ENCODE results near the gene MYF5. TPM values are rescaled to one million over a fixed set of nuclear protein-coding genes. Genes with fewer than 3 reads are reported as not detected.
"Not testable (repeated sequence)": the region's sequence is repeated elsewhere in the genome, so short reads cannot be mapped to it uniquely, and the experiment has no call there.

MYF5 gene
- polyA plus RNA-seq (2013, experiment 1 of 4) = not detected
- 0.16 TPM for polyA plus RNA-seq (2013, experiment 2 of 4)
- polyA plus RNA-seq (2013, experiment 3 of 4) = not detected
- polyA plus RNA-seq (2013, experiment 4 of 4) = not detected

GRCh38 chr12:80716696-80717469, at the start of gene MYF5:
MYF5 (plus strand) TSS chr12:80716912; CDS start chr12:80717064, 152 bp downstream.
- H3K27me3 ChIP-seq (ENCODE audit: control insufficient read depth, insufficient read depth, low read length, poor library complexity, severe bottlenecking) = peaks cover 19% of the 10 kb centered on the region
- 95 to 96% methylated on average over 45 of the region's 45 CpGs for WGBS, 2 experiments

GRCh38 chr12:80670214-80670613, 46.5 kb upstream of the MYF5 start:
- Histone ChIP-seq H3K27ac (ENCODE audit: insufficient read depth, low read depth, low read length, poor library complexity, severe bottlenecking) (no peak overlapping the region), H3K36me3 (ENCODE audit: control insufficient read depth, insufficient read depth, low read length) (no peaks in the 10 kb centered on the region), H3K27me3 (ENCODE audit: control insufficient read depth, insufficient read depth, low read length, poor library complexity, severe bottlenecking) (no peaks in the 10 kb centered on the region), H3K4me3 (ENCODE audit: insufficient read depth, low read depth, low read length) (no peak overlapping the region), H3K9me3 (ENCODE audit: control insufficient read depth, low read length) (no peaks in the 10 kb centered on the region), H3K4me1 (ENCODE audit: control insufficient read depth, insufficient read depth, low read length) (no peaks in the 10 kb centered on the region)
- 78 to 86% methylated on average over 4 to 5 of the region's 5 CpGs for WGBS, 2 experiments

More at GRCh38 chr12:80716696-80717469, at the start of gene MYF5:
- H3K4me1 ChIP-seq (ENCODE audit: control insufficient read depth, insufficient read depth, low read length) = peaks cover 15% of the 10 kb centered on the region
- no peaks in the 10 kb centered on the region for H3K9me3 ChIP-seq (ENCODE audit: control insufficient read depth, low read length)
- H3K27ac ChIP-seq (ENCODE audit: insufficient read depth, low read depth, low read length, poor library complexity, severe bottlenecking) = no peak within 1 kb of the TSS
- H3K4me3 ChIP-seq (ENCODE audit: insufficient read depth, low read depth, low read length) = no peak within 1 kb of the TSS
- no peaks in the 10 kb centered on the region for H3K36me3 ChIP-seq (ENCODE audit: control insufficient read depth, insufficient read depth, low read length)

- H3K27me3 ChIP-seq (ENCODE audit: control insufficient read depth, insufficient read depth, low read length, poor library complexity, severe bottlenecking); H3K9me3 ChIP-seq (ENCODE audit: control insufficient read depth, low read length); H3K27ac ChIP-seq (ENCODE audit: insufficient read depth, low read depth, low read length, poor library complexity, severe bottlenecking); H3K4me3 ChIP-seq (ENCODE audit: insufficient read depth, low read depth, low read length); H3K4me1 ChIP-seq (ENCODE audit: control insufficient read depth, insufficient read depth, low read length); H3K36me3 ChIP-seq (ENCODE audit: control insufficient read depth, insufficient read depth, low read length): not testable (repeated sequence)
- 86 to 93% methylated on average over 13 of the region's 13 CpGs for WGBS, 2 experiments
Measured at GRCh38 chr12:80676042-80676636, 40.6 kb upstream of the MYF5 start.

DNA sequence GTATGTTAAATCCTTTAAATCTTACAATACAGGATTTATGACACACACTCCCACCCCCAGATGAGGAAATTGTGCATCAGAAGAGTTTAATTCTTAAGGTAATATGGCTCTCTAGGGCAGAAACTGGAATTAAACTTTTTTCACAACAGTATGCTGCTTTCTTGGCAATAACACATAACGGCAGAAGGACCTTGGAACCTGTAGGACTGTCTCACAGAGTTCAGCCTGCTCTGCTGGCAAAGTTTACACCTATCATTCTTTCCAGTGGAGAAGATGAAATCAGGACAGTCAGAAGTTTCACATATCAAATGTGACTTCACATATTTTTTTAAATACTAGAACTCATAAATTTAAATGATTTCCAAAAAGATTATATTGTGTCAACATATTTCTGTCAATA, 39.9 kb upstream of the MYF5 start:
- WGBS, 2 experiments = 95 to 100% methylated on average over 1 of the region's 1 CpG
- H3K27me3 ChIP-seq (ENCODE audit: control insufficient read depth, insufficient read depth, low read length, poor library complexity, severe bottlenecking) = no peaks in the 10 kb centered on the region
- H3K4me1 ChIP-seq (ENCODE audit: control insufficient read depth, insufficient read depth, low read length) = no peaks in the 10 kb centered on the region

GRCh38 chr12:80677994-80678393, 38.7 kb upstream of the MYF5 start:
- no peak overlapping the region for H3K27ac ChIP-seq (ENCODE audit: insufficient read depth, low read depth, low read length, poor library complexity, severe bottlenecking)
- WGBS, 2 experiments = no CpG with 5 or more reads among the region's 1 CpG

More for the DNA sequence above, 39.9 kb upstream of the MYF5 start:
- H3K9me3 ChIP-seq (ENCODE audit: control insufficient read depth, low read length) = no peaks in the 10 kb centered on the region
- H3K27ac ChIP-seq (ENCODE audit: insufficient read depth, low read depth, low read length, poor library complexity, severe bottlenecking) = no peak overlapping the region
- H3K36me3 ChIP-seq (ENCODE audit: control insufficient read depth, insufficient read depth, low read length) = no peaks in the 10 kb centered on the region
- no peak overlapping the region for H3K4me3 ChIP-seq (ENCODE audit: insufficient read depth, low read depth, low read length)

DNA sequence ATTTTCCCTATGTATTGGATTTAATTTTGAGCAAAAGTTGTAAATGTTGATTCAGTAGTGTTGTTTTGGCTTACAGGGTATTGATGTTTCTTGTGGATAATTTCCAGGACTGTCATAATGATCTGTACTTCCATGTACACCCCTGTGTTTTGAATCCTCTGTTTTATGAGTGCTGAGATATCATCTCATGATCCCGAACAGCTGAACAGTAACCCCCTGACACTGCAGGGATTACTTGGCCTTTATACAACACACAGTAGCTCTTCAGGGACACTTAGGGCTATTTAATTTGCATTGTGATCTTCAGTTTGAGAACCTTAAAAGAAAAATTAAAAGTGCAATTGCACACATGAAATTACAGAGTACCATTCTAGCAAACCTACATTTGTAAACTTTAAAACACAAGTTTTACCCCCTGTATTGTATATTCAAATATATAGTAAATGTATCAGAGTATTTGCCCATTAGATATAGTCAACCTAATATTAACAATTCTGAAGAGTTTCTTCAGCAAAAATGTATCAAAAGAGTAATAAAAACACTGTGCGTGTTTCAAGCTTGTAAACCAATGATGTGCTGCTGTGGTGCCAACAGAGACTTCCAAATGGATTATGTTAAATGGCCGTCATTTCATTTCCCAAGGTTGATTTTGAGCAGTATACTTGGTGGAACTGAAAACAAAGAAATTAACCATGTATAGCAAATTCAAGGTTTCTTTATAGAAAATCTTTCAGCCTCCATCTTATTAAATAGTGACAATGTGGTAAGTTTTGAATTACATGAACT, 37.2 kb upstream of the MYF5 start:
- H3K9me3 ChIP-seq (ENCODE audit: control insufficient read depth, low read length) = no peaks in the 10 kb centered on the region
- H3K27ac ChIP-seq (ENCODE audit: insufficient read depth, low read depth, low read length, poor library complexity, severe bottlenecking) = no peak overlapping the region
- H3K4me3 ChIP-seq (ENCODE audit: insufficient read depth, low read depth, low read length) = no peak overlapping the region
- no peaks in the 10 kb centered on the region for H3K27me3 ChIP-seq (ENCODE audit: control insufficient read depth, insufficient read depth, low read length, poor library complexity, severe bottlenecking)
- H3K4me1 ChIP-seq (ENCODE audit: control insufficient read depth, insufficient read depth, low read length) = no peaks in the 10 kb centered on the region
- 89 to 94% methylated on average over 2 to 3 of the region's 3 CpGs for WGBS, 2 experiments
- H3K36me3 ChIP-seq (ENCODE audit: control insufficient read depth, insufficient read depth, low read length) = no peaks in the 10 kb centered on the region

More at GRCh38 chr12:80677994-80678393, 38.7 kb upstream of the MYF5 start:
- Histone ChIP-seq H3K9me3 (ENCODE audit: control insufficient read depth, low read length) (no peaks in the 10 kb centered on the region), H3K36me3 (ENCODE audit: control insufficient read depth, insufficient read depth, low read length) (no peaks in the 10 kb centered on the region), H3K27me3 (ENCODE audit: control insufficient read depth, insufficient read depth, low read length, poor library complexity, severe bottlenecking) (no peaks in the 10 kb centered on the region), H3K4me1 (ENCODE audit: control insufficient read depth, insufficient read depth, low read length) (no peaks in the 10 kb centered on the region), H3K4me3 (ENCODE audit: insufficient read depth, low read depth, low read length) (no peak overlapping the region)

GRCh38 chr12:80681287-80681686, 35.4 kb upstream of the MYF5 start:
- 95 to 100% methylated on average over 1 of the region's 2 CpGs for WGBS, 2 experiments
- no peaks in the 10 kb centered on the region for H3K9me3 ChIP-seq (ENCODE audit: control insufficient read depth, low read length)
- no peaks in the 10 kb centered on the region for H3K36me3 ChIP-seq (ENCODE audit: control insufficient read depth, insufficient read depth, low read length)
- H3K4me3 ChIP-seq (ENCODE audit: insufficient read depth, low read depth, low read length) = no peak overlapping the region
- H3K27ac ChIP-seq (ENCODE audit: insufficient read depth, low read depth, low read length, poor library complexity, severe bottlenecking) = no peak overlapping the region
- H3K4me1 ChIP-seq (ENCODE audit: control insufficient read depth, insufficient read depth, low read length) = no peaks in the 10 kb centered on the region
- H3K27me3 ChIP-seq (ENCODE audit: control insufficient read depth, insufficient read depth, low read length, poor library complexity, severe bottlenecking) = no peaks in the 10 kb centered on the region

GRCh38 chr12:80681786-80682185, 34.9 kb upstream of the MYF5 start:
- Histone ChIP-seq H3K4me3 (ENCODE audit: insufficient read depth, low read depth, low read length) (no peak overlapping the region), H3K36me3 (ENCODE audit: control insufficient read depth, insufficient read depth, low read length) (no peaks in the 10 kb centered on the region), H3K27ac (ENCODE audit: insufficient read depth, low read depth, low read length, poor library complexity, severe bottlenecking) (no peak overlapping the region), H3K9me3 (ENCODE audit: control insufficient read depth, low read length) (no peaks in the 10 kb centered on the region), H3K4me1 (ENCODE audit: control insufficient read depth, insufficient read depth, low read length) (no peaks in the 10 kb centered on the region), H3K27me3 (ENCODE audit: control insufficient read depth, insufficient read depth, low read length, poor library complexity, severe bottlenecking) (no peaks in the 10 kb centered on the region)
- WGBS, 2 experiments = 92 to 97% methylated on average over 3 of the region's 3 CpGs

DNA sequence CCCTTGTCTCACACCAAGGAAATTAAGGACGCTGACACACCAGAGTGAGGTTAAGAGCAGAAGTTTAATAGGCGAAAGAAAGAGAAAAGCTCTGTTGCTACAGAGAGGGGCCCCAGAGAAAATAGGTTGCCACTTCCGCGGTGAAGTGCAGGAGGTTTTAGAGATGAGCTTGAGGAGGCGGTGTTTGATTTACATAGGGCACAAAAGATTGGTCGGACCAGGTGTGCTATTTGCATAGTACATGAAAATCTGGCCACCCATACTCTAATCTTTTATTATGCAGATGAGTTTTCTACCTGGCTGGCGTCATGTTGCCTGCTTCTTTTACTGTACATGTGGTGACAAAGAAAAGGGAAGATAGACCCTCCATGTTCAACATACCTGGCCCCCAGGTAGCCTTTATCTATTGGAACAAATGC, 32.6 kb upstream of the MYF5 start:
- WGBS, 2 experiments = 14 to 30% methylated on average over 7 of the region's 7 CpGs
- Histone ChIP-seq H3K36me3 (ENCODE audit: control insufficient read depth, insufficient read depth, low read length) (no peaks in the 10 kb centered on the region), H3K9me3 (ENCODE audit: control insufficient read depth, low read length) (no peaks in the 10 kb centered on the region), H3K27me3 (ENCODE audit: control insufficient read depth, insufficient read depth, low read length, poor library complexity, severe bottlenecking) (no peaks in the 10 kb centered on the region), H3K4me3 (ENCODE audit: insufficient read depth, low read depth, low read length) (no peak overlapping the region), H3K4me1 (ENCODE audit: control insufficient read depth, insufficient read depth, low read length) (no peaks in the 10 kb centered on the region), H3K27ac (ENCODE audit: insufficient read depth, low read depth, low read length, poor library complexity, severe bottlenecking) (no peak overlapping the region)

DNA sequence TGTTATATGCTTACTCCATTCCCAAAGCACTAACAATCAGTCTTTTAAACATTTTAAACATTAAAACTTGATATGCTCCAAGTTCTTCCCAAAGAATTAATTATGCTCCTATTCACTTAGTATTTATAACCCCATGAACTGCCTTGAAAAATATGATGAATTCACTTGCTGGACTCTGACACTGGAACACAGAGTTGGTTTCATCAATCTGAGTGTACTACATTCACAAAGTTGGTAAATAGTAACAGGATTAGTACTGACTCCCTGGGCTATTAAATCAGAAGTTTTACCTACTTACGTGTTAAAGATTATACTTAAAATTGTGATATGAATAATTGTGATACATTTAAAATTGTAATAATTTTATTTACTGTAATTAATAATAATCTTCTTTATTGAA, 26.6 kb upstream of the MYF5 start:
- Histone ChIP-seq H3K4me3 (ENCODE audit: insufficient read depth, low read depth, low read length) (no peak overlapping the region), H3K27ac (ENCODE audit: insufficient read depth, low read depth, low read length, poor library complexity, severe bottlenecking) (no peak overlapping the region), H3K36me3 (ENCODE audit: control insufficient read depth, insufficient read depth, low read length) (no peaks in the 10 kb centered on the region), H3K9me3 (ENCODE audit: control insufficient read depth, low read length) (no peaks in the 10 kb centered on the region), H3K27me3 (ENCODE audit: control insufficient read depth, insufficient read depth, low read length, poor library complexity, severe bottlenecking) (no peaks in the 10 kb centered on the region), H3K4me1 (ENCODE audit: control insufficient read depth, insufficient read depth, low read length) (no peaks in the 10 kb centered on the region)
- WGBS, 2 experiments = no CpG with 5 or more reads among the region's 1 CpG

Measured in ectodermal cell (in vitro differentiated cells).